Erythroblast (primary cell): ENCODE measurements around the gene PLXND1.
"Not testable (repeated sequence)": the region's sequence is repeated elsewhere in the genome, so short reads cannot be mapped to it uniquely, and the experiment has no call there.

Experiments
- GATA1 ChIP-seq: IDR thresholded peaks from 2 replicates; pipeline ENCODE4 v1.6.1; 2011; ENCODE audit warnings: low read depth, mild to moderate bottlenecking, control low read depth, low read length, moderate library complexity
- POLR2A ChIP-seq: IDR thresholded peaks from 2 replicates; pipeline ENCODE4 v1.6.1; 2011; ENCODE audit warnings: mild to moderate bottlenecking, low read length

GRCh38 chr3:129641567-129642260 is 35.2 kb upstream of the PLXND1 start:
- not testable (repeated sequence) for TF ChIP-seq POLR2A, GATA1
